DMS 273 treated with DMSO at 0.1 percent for 48 hours (cell line): Measurements from ENCODE around the gene NDUFV2.
"Not testable (repeated sequence)": the region's sequence is repeated elsewhere in the genome, so short reads cannot be mapped to it uniquely, and the experiment has no call there.

Experiments
- DNase-seq: peaks from one replicate; lab custom pipeline; 2025; lab: John Stamatoyannopoulos, UW

The NDUFV2 gene

GRCh38 chr18:9090578-9090977 is 11.9 kb upstream of the NDUFV2 start:
- no peak for DNase-seq

- DNase-seq = no peak
These were observed 11.4 kb upstream of the NDUFV2 start for GRCh38 chr18:9091066-9091476.

- DNase-seq = no peak
These were observed 9.8 kb upstream of the NDUFV2 start for GRCh38 chr18:9092665-9093064.

GRCh38 chr18:9093109-9093508 is 9.4 kb upstream of the NDUFV2 start:
- DNase-seq = not testable (repeated sequence)

GRCh38 chr18:9094307-9095226 is 7.9 kb upstream of the NDUFV2 start:
- no peak for DNase-seq

- DNase-seq = no peak
These were observed 7.0 kb upstream of the NDUFV2 start for GRCh38 chr18:9095297-9096006.

GRCh38 chr18:9096007-9096371 is 6.5 kb upstream of the NDUFV2 start:
- no peak for DNase-seq

- no peak for DNase-seq
These were observed 5.8 kb upstream of the NDUFV2 start for GRCh38 chr18:9096685-9097084.

GRCh38 chr18:9097349-9097748 is 5.2 kb upstream of the NDUFV2 start:
- no peak for DNase-seq

GRCh38 chr18:9100796-9101195 is 1.7 kb upstream of the NDUFV2 start:
- DNase-seq = no peak

GRCh38 chr18:9101730-9102507 is 580 bp upstream of the NDUFV2 start:
- no peak for DNase-seq

GRCh38 chr18:9103376-9103873 is 926 bp downstream of the NDUFV2 start:
- no peak for DNase-seq

GRCh38 chr18:9104244-9104901 is 1.9 kb downstream of the NDUFV2 start:
- no peak for DNase-seq

- no peak for DNase-seq
These were observed 2.9 kb downstream of the NDUFV2 start for GRCh38 chr18:9105420-9105819.

- DNase-seq = no peak
These were observed 3.6 kb downstream of the NDUFV2 start for GRCh38 chr18:9106094-9106493.

GRCh38 chr18:9106800-9107584 is 4.5 kb downstream of the NDUFV2 start:
- no peak for DNase-seq

GRCh38 chr18:9108911-9109310 is 6.4 kb downstream of the NDUFV2 start:
- DNase-seq = no peak

- no peak for DNase-seq
These were observed 7.0 kb downstream of the NDUFV2 start for GRCh38 chr18:9109523-9109922.

- no peak for DNase-seq
These were observed 11.1 kb downstream of the NDUFV2 start for GRCh38 chr18:9113468-9114149.

GRCh38 chr18:9115984-9116383 is 13.5 kb downstream of the NDUFV2 start:
- no peak for DNase-seq
